ENCODE measurements around the gene PKP4. TPM values are rescaled to one million over a fixed set of nuclear protein-coding genes. Genes with fewer than 3 reads are reported as not detected.
A peak's percentile ranks its signal among the peaks of the same experiment; 100 is the strongest.

The PKP4 gene
- total RNA-seq, 1 experiment from 2014 or later: 40.1 TPM

GRCh38 chr2:158509928-158510797 is 53.4 kb downstream of the PKP4 start:
- TF ChIP-seq EZH2 (IDR thresholded peaks at IDR 0.05; ENCODE audit: low read length, unreplicated experiment): no peak
- no peak for TF ChIP-seq CTCF (conservative IDR thresholded peaks at IDR 0.05; ENCODE audit: low read depth, low read length)
- Histone ChIP-seq H3K9me3 (ENCODE audit: low read length) (no peaks in the 10 kb centered on the region), H3K4me1 (ENCODE audit: insufficient read depth, low read length) (peaks cover 11% of the 10 kb centered on the region; the same call in 1 of the 2 replicates), H2AFZ (ENCODE audit: low read length) (no peak overlapping the region), H3K27ac (ENCODE audit: low read length) (no peak overlapping the region), H3K4me2 (ENCODE audit: low read length) (no peak overlapping the region), H3K79me2 (ENCODE audit: low read length) (peaks cover 2% of the 10 kb centered on the region; the same call in 1 of the 2 replicates), H3F3A (ENCODE audit: low read length, unreplicated experiment) (no peaks in the 10 kb centered on the region), H3K36me3 (ENCODE audit: low read depth, low read length) (no peaks in the 10 kb centered on the region), H3K4me3 (ENCODE audit: low read length) (no peak overlapping the region), H4K20me1 (ENCODE audit: low read length) (no peaks in the 10 kb centered on the region), H3K27me3 (ENCODE audit: low read length) (no peaks in the 10 kb centered on the region), H3K9me2 (replicated peaks; ENCODE audit: low read length) (no peaks in the 10 kb centered on the region), H3K9ac (ENCODE audit: low read length) (no peak overlapping the region)
- intact Hi-C loops (cut with micrococcal nuclease): no loop called here
- ATAC-seq (peak; percentile 73), DNase-seq (peak; percentile 57)
- POLR2A ChIA-PET (ENCODE audit: unreplicated experiment): no interaction called here
- no TSS peak for BruUV-seq (replicated peaks)
- CTCF ChIA-PET: no interaction called here

- DNase-seq (no peak), ATAC-seq (no peak)
- Histone ChIP-seq H3K36me3 (ENCODE audit: low read depth, low read length) (no peaks in the 10 kb centered on the region), H3K4me1 (ENCODE audit: insufficient read depth, low read length) (peaks cover 11% of the 10 kb centered on the region; the same call in 1 of the 2 replicates), H3F3A (ENCODE audit: low read length, unreplicated experiment) (no peaks in the 10 kb centered on the region), H3K27ac (ENCODE audit: low read length) (no peak overlapping the region), H3K9me2 (replicated peaks; ENCODE audit: low read length) (no peaks in the 10 kb centered on the region), H3K9me3 (ENCODE audit: low read length) (no peaks in the 10 kb centered on the region), H3K4me2 (ENCODE audit: low read length) (no peak overlapping the region), H3K27me3 (ENCODE audit: low read length) (no peaks in the 10 kb centered on the region), H4K20me1 (ENCODE audit: low read length) (no peaks in the 10 kb centered on the region), H3K79me2 (ENCODE audit: low read length) (no peaks in the 10 kb centered on the region), H3K4me3 (ENCODE audit: low read length) (no peak overlapping the region), H2AFZ (ENCODE audit: low read length) (no peak overlapping the region), H3K9ac (ENCODE audit: low read length) (no peak overlapping the region)
- intact Hi-C loops (cut with micrococcal nuclease): no loop called here
- CTCF ChIA-PET: no interaction called here
- BruUV-seq (replicated peaks): no TSS peak
- TF ChIP-seq EZH2phosphoT487 (IDR thresholded peaks at IDR 0.05; ENCODE audit: borderline replicate concordance, low read length) (no peak), EZH2 (IDR thresholded peaks at IDR 0.05; ENCODE audit: low read length, unreplicated experiment) (no peak), CTCF (conservative IDR thresholded peaks at IDR 0.05; ENCODE audit: low read depth, low read length) (no peak)
- POLR2A ChIA-PET (ENCODE audit: unreplicated experiment): no interaction called here
Observed at GRCh38 chr2:158510887-158511286, 54.1 kb downstream of the PKP4 start.

GRCh38 chr2:158511706-158512105 is 55.0 kb downstream of the PKP4 start:
- Histone ChIP-seq H3F3A (ENCODE audit: low read length, unreplicated experiment) (no peaks in the 10 kb centered on the region), H4K20me1 (ENCODE audit: low read length) (no peaks in the 10 kb centered on the region), H3K27ac (ENCODE audit: low read length) (no peak overlapping the region), H3K79me2 (ENCODE audit: low read length) (no peaks in the 10 kb centered on the region), H3K9me3 (ENCODE audit: low read length) (no peaks in the 10 kb centered on the region), H3K27me3 (ENCODE audit: low read length) (no peaks in the 10 kb centered on the region), H3K36me3 (ENCODE audit: low read depth, low read length) (no peaks in the 10 kb centered on the region), H2AFZ (ENCODE audit: low read length) (no peak overlapping the region), H3K9ac (ENCODE audit: low read length) (no peak overlapping the region), H3K4me3 (ENCODE audit: low read length) (no peak overlapping the region), H3K9me2 (replicated peaks; ENCODE audit: low read length) (no peaks in the 10 kb centered on the region), H3K4me1 (ENCODE audit: insufficient read depth, low read length) (peaks cover 11% of the 10 kb centered on the region; the same call in 1 of the 2 replicates), H3K4me2 (ENCODE audit: low read length) (no peak overlapping the region)
- BruUV-seq (replicated peaks): no TSS peak
- ChIA-PET CTCF (no interaction called here), POLR2A (ENCODE audit: unreplicated experiment) (no interaction called here)
- intact Hi-C loops (cut with micrococcal nuclease): no loop called here
- ATAC-seq (no peak), DNase-seq (no peak)
- no peak for TF ChIP-seq EZH2phosphoT487 (IDR thresholded peaks at IDR 0.05; ENCODE audit: borderline replicate concordance, low read length)
- TF ChIP-seq CTCF (conservative IDR thresholded peaks at IDR 0.05; ENCODE audit: low read depth, low read length): no peak
- no peak for TF ChIP-seq EZH2 (IDR thresholded peaks at IDR 0.05; ENCODE audit: low read length, unreplicated experiment)
